ENCODE data around the gene HAGH. TPM values are rescaled to one million over a fixed set of nuclear protein-coding genes. Genes with fewer than 3 reads are reported as not detected.

HAGH gene
- total RNA-seq, 2 experiments from 2014 or later, result 29.9 to 30.1 TPM

- intact Hi-C loops (cut with micrococcal nuclease), result no loop called here
- Mint-ChIP-seq H3K9me3 (no peaks in the 10 kb centered on the region), H3K27ac (no peak overlapping the region), H3K4me1 (ENCODE audit: low read depth) (peaks cover 50% of the 10 kb centered on the region), H3K4me3 (peak overlapping the region; percentile 91), H3K36me3 (ENCODE audit: low read depth) (peaks cover 1% of the 10 kb centered on the region), H3K27me3 (ENCODE audit: low read depth) (no peaks in the 10 kb centered on the region)
- no peak for DNase-seq
- CTCF ChIA-PET, result no interaction called here
Measured at GRCh38 chr16:1828645-1829410, 2.2 kb upstream of the HAGH start.

- peak overlapping the region; percentile 74 for H3K4me3 Mint-ChIP-seq
- peaks cover 50% of the 10 kb centered on the region for H3K4me1 Mint-ChIP-seq (ENCODE audit: low read depth)
- intact Hi-C loops (cut with micrococcal nuclease), result loop anchor here (1.0 to 2.0 kb wide), 2 partner anchors 29 to 53 kb away; partner anchors contain the start of genes EME2 and MRPS34
- no peaks in the 10 kb centered on the region for H3K27me3 Mint-ChIP-seq (ENCODE audit: low read depth)
- peaks cover 1% of the 10 kb centered on the region for H3K36me3 Mint-ChIP-seq (ENCODE audit: low read depth)
- no peaks in the 10 kb centered on the region for H3K9me3 Mint-ChIP-seq
- CTCF ChIA-PET, result interaction anchor here (0.6 to 1.6 kb wide), 3 partner anchors 18 to 43 kb away, joined by 3 to 5 read pairs (median 3); partner anchors contain the start of genes NUBP2 and SPSB3
- DNase-seq, result peak; percentile 66
- no peak overlapping the region for H3K27ac Mint-ChIP-seq
Measured at GRCh38 chr16:1825864-1826690, 548 bp downstream of the HAGH start.

- intact Hi-C loops (cut with micrococcal nuclease), result no loop called here
- H3K9me3 Mint-ChIP-seq, result no peaks in the 10 kb centered on the region
- H3K4me1 Mint-ChIP-seq (ENCODE audit: low read depth), result peaks cover 48% of the 10 kb centered on the region
- CTCF ChIA-PET, result interaction anchor here (0.6 to 1.6 kb wide), 3 partner anchors 34 to 1119 kb away, joined by 3 to 5 read pairs (median 3); partner anchors contain the start of genes NUBP2 and SPSB3
- peaks cover 1% of the 10 kb centered on the region for H3K36me3 Mint-ChIP-seq (ENCODE audit: low read depth)
- H3K27me3 Mint-ChIP-seq (ENCODE audit: low read depth), result no peaks in the 10 kb centered on the region
- H3K4me3 Mint-ChIP-seq, result peak overlapping the region; percentile 74
- no peak overlapping the region for H3K27ac Mint-ChIP-seq
- no peak for DNase-seq
Measured at GRCh38 chr16:1825381-1825863, 1.2 kb downstream of the HAGH start.

- CTCF ChIA-PET, result no interaction called here
- no peaks in the 10 kb centered on the region for H3K9me3 Mint-ChIP-seq
- DNase-seq, result peak; percentile 21
- H3K4me3 Mint-ChIP-seq, result no peak overlapping the region
- intact Hi-C loops (cut with micrococcal nuclease), result no loop called here
- H3K27ac Mint-ChIP-seq, result no peak overlapping the region
- peaks cover 32% of the 10 kb centered on the region for H3K4me1 Mint-ChIP-seq (ENCODE audit: low read depth)
- peaks cover 3% of the 10 kb centered on the region for H3K36me3 Mint-ChIP-seq (ENCODE audit: low read depth)
- no peaks in the 10 kb centered on the region for H3K27me3 Mint-ChIP-seq (ENCODE audit: low read depth)
Measured at GRCh38 chr16:1823821-1824220, 2.8 kb downstream of the HAGH start.

GRCh38 chr16:1822801-1823200 lies 3.8 kb downstream of the HAGH start:
- Mint-ChIP-seq H3K36me3 (ENCODE audit: low read depth) (peaks cover 3% of the 10 kb centered on the region), H3K27ac (no peak overlapping the region), H3K27me3 (ENCODE audit: low read depth) (no peaks in the 10 kb centered on the region), H3K4me1 (ENCODE audit: low read depth) (peaks cover 24% of the 10 kb centered on the region), H3K4me3 (no peak overlapping the region), H3K9me3 (no peaks in the 10 kb centered on the region)
- intact Hi-C loops (cut with micrococcal nuclease), result no loop called here
- DNase-seq, result no peak
- CTCF ChIA-PET, result no interaction called here

GRCh38 chr16:1821861-1822611 lies 4.6 kb downstream of the HAGH start:
- no peak overlapping the region for H3K4me3 Mint-ChIP-seq

GRCh38 chr16:1820946-1821290 lies 5.7 kb downstream of the HAGH start:
- Mint-ChIP-seq H3K36me3 (ENCODE audit: low read depth) (peaks cover 1% of the 10 kb centered on the region), H3K9me3 (no peaks in the 10 kb centered on the region), H3K27ac (no peak overlapping the region), H3K27me3 (ENCODE audit: low read depth) (no peaks in the 10 kb centered on the region), H3K4me3 (no peak overlapping the region), H3K4me1 (ENCODE audit: low read depth) (peaks cover 20% of the 10 kb centered on the region)
- intact Hi-C loops (cut with micrococcal nuclease), result no loop called here
- no peak for DNase-seq
- CTCF ChIA-PET, result no interaction called here

More at GRCh38 chr16:1821861-1822611, 4.6 kb downstream of the HAGH start:
- Mint-ChIP-seq H3K27ac (no peak overlapping the region), H3K9me3 (no peaks in the 10 kb centered on the region), H3K36me3 (ENCODE audit: low read depth) (peaks cover 2% of the 10 kb centered on the region), H3K27me3 (ENCODE audit: low read depth) (no peaks in the 10 kb centered on the region), H3K4me1 (ENCODE audit: low read depth) (peaks cover 20% of the 10 kb centered on the region)
- no peak for DNase-seq
- intact Hi-C loops (cut with micrococcal nuclease), result no loop called here
- CTCF ChIA-PET, result no interaction called here

- Mint-ChIP-seq H3K4me3 (no peak overlapping the region), H3K27me3 (ENCODE audit: low read depth) (no peaks in the 10 kb centered on the region), H3K9me3 (no peaks in the 10 kb centered on the region), H3K36me3 (ENCODE audit: low read depth) (peaks cover 1% of the 10 kb centered on the region), H3K4me1 (ENCODE audit: low read depth) (peaks cover 14% of the 10 kb centered on the region), H3K27ac (no peak overlapping the region)
- DNase-seq, result no peak
- CTCF ChIA-PET, result no interaction called here
- intact Hi-C loops (cut with micrococcal nuclease), result no loop called here
Measured at GRCh38 chr16:1820096-1820945, 6.3 kb downstream of the HAGH start.

- peaks cover 1% of the 10 kb centered on the region for H3K36me3 Mint-ChIP-seq (ENCODE audit: low read depth)
- intact Hi-C loops (cut with micrococcal nuclease), result no loop called here
- no peak overlapping the region for H3K4me3 Mint-ChIP-seq
- H3K27me3 Mint-ChIP-seq (ENCODE audit: low read depth), result no peaks in the 10 kb centered on the region
- peaks cover 8% of the 10 kb centered on the region for H3K4me1 Mint-ChIP-seq (ENCODE audit: low read depth)
- no peak for DNase-seq
- H3K9me3 Mint-ChIP-seq, result no peaks in the 10 kb centered on the region
- CTCF ChIA-PET, result no interaction called here
- no peak overlapping the region for H3K27ac Mint-ChIP-seq
Measured at GRCh38 chr16:1819611-1820010, 7.0 kb downstream of the HAGH start.

GRCh38 chr16:1818873-1819525 lies 7.6 kb downstream of the HAGH start:
- no peak for DNase-seq
- Mint-ChIP-seq H3K4me3 (no peak overlapping the region), H3K4me1 (ENCODE audit: low read depth) (peaks cover 4% of the 10 kb centered on the region), H3K36me3 (ENCODE audit: low read depth) (peaks cover 1% of the 10 kb centered on the region), H3K27ac (no peak overlapping the region), H3K9me3 (no peaks in the 10 kb centered on the region), H3K27me3 (ENCODE audit: low read depth) (no peaks in the 10 kb centered on the region)
- CTCF ChIA-PET, result no interaction called here
- intact Hi-C loops (cut with micrococcal nuclease), result no loop called here

GRCh38 chr16:1818204-1818872 lies 8.3 kb downstream of the HAGH start:
- Mint-ChIP-seq H3K36me3 (ENCODE audit: low read depth) (peaks cover 1% of the 10 kb centered on the region), H3K27ac (no peak overlapping the region), H3K9me3 (no peaks in the 10 kb centered on the region), H3K4me3 (no peak overlapping the region), H3K27me3 (ENCODE audit: low read depth) (no peaks in the 10 kb centered on the region), H3K4me1 (ENCODE audit: low read depth) (no peaks in the 10 kb centered on the region)
- intact Hi-C loops (cut with micrococcal nuclease), result no loop called here
- CTCF ChIA-PET, result no interaction called here
- DNase-seq, result no peak
